Neural cell (in vitro differentiated cells): ENCODE measurements around the gene GABRG3.

Source experiments
- EP300 ChIP-seq: fragments of 450-650 bp; conservative IDR thresholded peaks from 2 replicates; pipeline ENCODE4 v1.6.1; 2014; ENCODE audit warnings: antibody characterized with exemption, mild to moderate bottlenecking, moderate library complexity; ENCODE audit not compliant: poor library complexity, severe bottlenecking
- EZH2 ChIP-seq: fragments of 200-600, 300-800 bp; shearing (Covaris generic), sonication (generic); IDR thresholded peaks from 2 replicates; pipeline ENCODE4 v1.6.1; 2014; ENCODE audit warnings: antibody characterized with exemption, low read length, borderline replicate concordance, mild to moderate bottlenecking; ENCODE audit not compliant: insufficient read depth, poor library complexity, severe bottlenecking
- MXI1 ChIP-seq: fragments of 450-650 bp; conservative IDR thresholded peaks from 2 replicates; pipeline ENCODE4 v1.6.1; 2014; ENCODE audit warnings: antibody characterized with exemption, mild to moderate bottlenecking; ENCODE audit not compliant: poor library complexity, severe bottlenecking
- POLR2AphosphoS5 ChIP-seq: IDR thresholded peaks from 2 replicates; pipeline ENCODE4 v1.6.1; 2012
- RAD21 ChIP-seq: fragments of 450-650 bp; conservative IDR thresholded peaks from 2 replicates; pipeline ENCODE4 v1.6.1; 2014; ENCODE audit warnings: antibody characterized with exemption, mild to moderate bottlenecking, moderate library complexity
- SMC3 ChIP-seq: fragments of 450-650 bp; conservative IDR thresholded peaks from 2 replicates; pipeline ENCODE4 v1.6.1; 2014; ENCODE audit warnings: antibody characterized with exemption, mild to moderate bottlenecking, moderate library complexity; ENCODE audit not compliant: poor library complexity
- TAF1 ChIP-seq: IDR thresholded peaks from 2 replicates; pipeline ENCODE4 v1.6.1; 2012; ENCODE audit warnings: low read depth
- TF ChIP-seq, protein P1 (sequence below): fragments of 450-650 bp; IDR thresholded peaks from 2 replicates; pipeline ENCODE4 v1.5.1; 2014; ENCODE audit warnings: antibody characterized with exemption, mild to moderate bottlenecking, moderate library complexity; ENCODE audit not compliant: poor library complexity, severe bottlenecking
- TF ChIP-seq, protein P2 (sequence below): IDR thresholded peaks from 2 replicates; pipeline ENCODE4 v1.6.1; 2012; ENCODE audit warnings: borderline replicate concordance

- TF ChIP-seq, protein P1, sequence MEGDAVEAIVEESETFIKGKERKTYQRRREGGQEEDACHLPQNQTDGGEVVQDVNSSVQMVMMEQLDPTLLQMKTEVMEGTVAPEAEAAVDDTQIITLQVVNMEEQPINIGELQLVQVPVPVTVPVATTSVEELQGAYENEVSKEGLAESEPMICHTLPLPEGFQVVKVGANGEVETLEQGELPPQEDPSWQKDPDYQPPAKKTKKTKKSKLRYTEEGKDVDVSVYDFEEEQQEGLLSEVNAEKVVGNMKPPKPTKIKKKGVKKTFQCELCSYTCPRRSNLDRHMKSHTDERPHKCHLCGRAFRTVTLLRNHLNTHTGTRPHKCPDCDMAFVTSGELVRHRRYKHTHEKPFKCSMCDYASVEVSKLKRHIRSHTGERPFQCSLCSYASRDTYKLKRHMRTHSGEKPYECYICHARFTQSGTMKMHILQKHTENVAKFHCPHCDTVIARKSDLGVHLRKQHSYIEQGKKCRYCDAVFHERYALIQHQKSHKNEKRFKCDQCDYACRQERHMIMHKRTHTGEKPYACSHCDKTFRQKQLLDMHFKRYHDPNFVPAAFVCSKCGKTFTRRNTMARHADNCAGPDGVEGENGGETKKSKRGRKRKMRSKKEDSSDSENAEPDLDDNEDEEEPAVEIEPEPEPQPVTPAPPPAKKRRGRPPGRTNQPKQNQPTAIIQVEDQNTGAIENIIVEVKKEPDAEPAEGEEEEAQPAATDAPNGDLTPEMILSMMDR = no peak
- TF ChIP-seq EP300 (no peak), POLR2AphosphoS5 (no peak), SMC3 (no peak), MXI1 (no peak), TAF1 (no peak), EZH2 (no peak), RAD21 (no peak)
- TF ChIP-seq, protein P2, sequence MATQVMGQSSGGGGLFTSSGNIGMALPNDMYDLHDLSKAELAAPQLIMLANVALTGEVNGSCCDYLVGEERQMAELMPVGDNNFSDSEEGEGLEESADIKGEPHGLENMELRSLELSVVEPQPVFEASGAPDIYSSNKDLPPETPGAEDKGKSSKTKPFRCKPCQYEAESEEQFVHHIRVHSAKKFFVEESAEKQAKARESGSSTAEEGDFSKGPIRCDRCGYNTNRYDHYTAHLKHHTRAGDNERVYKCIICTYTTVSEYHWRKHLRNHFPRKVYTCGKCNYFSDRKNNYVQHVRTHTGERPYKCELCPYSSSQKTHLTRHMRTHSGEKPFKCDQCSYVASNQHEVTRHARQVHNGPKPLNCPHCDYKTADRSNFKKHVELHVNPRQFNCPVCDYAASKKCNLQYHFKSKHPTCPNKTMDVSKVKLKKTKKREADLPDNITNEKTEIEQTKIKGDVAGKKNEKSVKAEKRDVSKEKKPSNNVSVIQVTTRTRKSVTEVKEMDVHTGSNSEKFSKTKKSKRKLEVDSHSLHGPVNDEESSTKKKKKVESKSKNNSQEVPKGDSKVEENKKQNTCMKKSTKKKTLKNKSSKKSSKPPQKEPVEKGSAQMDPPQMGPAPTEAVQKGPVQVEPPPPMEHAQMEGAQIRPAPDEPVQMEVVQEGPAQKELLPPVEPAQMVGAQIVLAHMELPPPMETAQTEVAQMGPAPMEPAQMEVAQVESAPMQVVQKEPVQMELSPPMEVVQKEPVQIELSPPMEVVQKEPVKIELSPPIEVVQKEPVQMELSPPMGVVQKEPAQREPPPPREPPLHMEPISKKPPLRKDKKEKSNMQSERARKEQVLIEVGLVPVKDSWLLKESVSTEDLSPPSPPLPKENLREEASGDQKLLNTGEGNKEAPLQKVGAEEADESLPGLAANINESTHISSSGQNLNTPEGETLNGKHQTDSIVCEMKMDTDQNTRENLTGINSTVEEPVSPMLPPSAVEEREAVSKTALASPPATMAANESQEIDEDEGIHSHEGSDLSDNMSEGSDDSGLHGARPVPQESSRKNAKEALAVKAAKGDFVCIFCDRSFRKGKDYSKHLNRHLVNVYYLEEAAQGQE = no peak
Observed at GRCh38 chr15:26950001-26950400, 21.0 kb upstream of the GABRG3 start.
